ENCODE data around the gene LAD1.

LAD1 gene

DNA sequence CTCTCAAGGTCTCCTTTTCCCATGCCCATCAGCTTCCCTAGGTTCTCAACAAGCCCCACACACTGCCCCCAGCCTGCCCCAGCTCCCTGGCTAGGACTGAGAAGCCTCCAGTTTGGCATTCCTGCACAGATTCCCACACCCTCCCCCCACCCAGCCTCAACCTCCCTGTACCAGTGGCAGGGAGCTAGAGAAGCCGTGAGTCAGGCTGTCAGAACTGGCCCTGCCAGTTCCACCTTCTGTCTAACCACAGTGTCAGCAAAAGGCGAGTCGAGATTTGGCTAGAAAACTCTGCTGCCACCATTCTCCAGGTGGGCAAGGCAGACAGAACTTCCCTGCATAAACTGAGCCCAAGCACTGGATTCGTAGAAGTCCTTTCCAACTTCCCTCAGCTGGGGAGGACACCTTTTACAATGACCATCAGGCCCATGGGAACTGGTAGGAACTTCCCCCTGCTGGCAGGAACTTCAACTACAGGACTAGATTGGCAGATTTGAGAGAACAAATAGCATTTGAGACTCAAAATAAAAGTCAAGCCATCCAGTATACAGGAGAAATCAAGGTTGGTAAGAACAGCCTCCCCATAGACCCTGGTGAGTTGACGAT, 52.7 kb downstream of the LAD1 start:
- no peak for DNase-seq

DNA sequence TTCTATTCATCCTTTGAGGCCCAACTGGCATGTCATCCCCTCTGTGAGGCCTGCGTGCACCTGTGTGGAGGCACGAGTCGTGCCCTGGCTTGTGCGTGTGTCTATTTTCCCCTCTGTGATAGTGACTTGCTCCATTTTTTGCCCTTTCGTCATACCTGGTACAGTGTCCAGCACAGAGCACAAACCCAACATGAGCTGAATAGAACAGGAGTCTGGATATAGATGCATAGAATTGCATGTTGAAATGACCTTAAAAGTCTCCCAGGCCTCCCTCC, 54.1 kb downstream of the LAD1 start:
- DNase-seq: no peak

DNA sequence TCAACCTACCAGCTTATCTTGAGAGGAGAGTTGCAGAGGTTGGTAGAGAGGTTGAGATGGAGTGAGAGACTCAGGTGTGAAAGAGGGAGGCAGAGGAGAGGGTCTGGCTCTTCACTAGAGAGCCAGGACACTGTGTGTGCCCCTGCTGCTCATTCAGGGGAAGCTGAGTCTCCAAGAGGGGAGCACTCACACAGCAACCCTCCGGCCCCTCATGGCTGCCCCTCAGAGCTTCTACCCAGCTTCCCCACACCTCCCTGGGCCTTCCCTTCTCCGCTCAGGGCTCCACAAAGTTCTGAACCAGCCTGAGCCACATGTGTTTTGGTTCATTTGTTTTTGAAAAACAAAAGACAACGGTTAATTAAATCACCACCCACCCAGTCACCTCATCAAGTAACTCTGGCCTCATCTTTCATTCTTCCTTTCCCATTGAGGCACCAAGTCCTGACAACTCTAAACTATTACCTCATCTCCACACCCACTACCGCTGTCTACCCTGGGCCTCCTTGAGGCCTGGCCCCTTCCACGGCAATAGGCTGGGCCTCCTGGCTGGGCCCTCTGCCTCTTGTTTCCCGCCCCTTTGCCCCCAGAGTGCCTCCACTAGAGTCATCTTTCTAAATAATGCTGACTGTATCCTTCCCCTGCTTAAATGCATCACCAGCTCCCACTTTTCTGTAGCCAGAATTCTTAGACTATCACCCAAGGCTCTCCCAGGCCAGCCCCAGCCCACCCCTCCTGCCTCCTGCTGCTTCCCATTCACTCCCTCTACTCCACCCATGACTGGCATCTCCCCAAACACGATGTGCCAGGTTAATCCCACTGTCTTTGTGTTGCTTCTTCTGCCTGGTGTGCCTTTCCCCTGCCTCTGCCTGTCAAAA, 54.7 kb downstream of the LAD1 start:
- DNase-seq: no peak

DNA sequence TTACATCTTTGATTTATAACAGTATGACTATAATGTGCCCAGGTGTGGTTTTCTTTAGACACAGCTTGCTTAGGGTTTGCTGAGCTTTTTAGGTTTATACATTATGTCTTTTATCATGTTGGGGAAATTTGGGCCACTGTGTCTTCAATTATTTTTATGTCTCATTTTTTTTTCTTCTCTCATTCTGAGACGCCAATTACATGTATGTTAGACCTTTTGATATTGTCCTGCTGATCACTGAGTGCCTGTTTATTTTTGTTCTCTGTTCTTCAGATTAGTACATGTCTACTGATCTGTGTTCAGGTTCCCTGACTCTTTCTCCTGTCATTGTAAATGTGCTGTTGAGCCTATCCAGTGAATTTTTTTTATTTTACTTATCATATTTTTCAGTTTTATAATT, 57.7 kb downstream of the LAD1 start:
- DNase-seq: no peak

DNA sequence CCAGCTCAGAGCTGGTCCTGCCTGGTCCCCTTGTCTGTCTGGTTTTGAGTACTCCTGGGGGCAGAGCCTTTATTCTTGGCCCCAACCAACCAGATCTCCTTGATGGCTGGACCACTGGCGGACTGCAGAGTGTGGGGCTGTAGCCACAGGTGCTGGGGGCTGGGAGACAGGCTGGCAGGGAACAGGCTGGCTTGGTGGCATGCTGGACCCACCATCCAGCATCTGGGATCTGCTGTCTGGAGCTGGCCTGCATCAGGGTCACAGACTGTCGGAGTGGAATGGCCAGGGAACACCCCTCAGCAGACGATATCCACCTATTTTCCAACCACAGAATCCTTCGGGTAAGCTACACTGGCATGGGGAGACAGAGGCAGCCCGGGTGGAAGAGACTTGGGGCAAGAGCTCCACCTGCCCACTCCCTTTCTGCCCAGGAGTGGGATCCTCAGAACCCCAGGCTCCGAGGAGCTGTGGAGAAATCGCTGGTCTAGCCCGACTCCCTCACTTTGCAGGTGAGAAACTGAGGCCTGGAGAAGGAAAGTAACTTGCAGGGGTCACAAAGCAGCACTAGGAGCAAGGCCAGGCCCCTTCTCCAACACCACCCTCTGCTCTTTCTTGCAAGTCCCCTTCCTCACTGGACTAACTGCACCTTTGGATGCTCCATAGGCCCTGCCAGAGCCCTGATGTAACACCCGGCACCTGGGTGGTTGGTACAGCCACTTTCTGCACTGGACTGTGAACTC, 62.2 kb downstream of the LAD1 start:
- DNase-seq: no peak

DNA sequence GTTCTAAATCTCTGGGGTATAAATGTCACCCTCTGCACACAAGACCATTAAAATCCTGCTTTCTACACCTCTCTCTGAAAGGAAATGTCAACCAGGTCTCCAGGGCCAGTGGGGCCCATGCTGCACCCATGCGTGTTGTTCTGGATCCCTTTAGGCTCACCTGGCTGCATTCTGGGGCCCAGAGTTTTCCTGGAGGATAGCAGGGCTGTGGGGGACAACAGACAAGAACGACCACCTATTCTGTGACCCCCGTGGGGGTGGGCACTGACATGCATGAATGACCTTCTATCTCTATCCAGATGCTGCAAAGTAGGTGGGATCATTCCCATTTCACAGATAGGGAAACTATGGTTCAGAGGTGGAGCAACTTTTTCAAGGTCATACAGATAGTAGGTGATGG, 63.2 kb downstream of the LAD1 start:
- DNase-seq: no peak

DNA sequence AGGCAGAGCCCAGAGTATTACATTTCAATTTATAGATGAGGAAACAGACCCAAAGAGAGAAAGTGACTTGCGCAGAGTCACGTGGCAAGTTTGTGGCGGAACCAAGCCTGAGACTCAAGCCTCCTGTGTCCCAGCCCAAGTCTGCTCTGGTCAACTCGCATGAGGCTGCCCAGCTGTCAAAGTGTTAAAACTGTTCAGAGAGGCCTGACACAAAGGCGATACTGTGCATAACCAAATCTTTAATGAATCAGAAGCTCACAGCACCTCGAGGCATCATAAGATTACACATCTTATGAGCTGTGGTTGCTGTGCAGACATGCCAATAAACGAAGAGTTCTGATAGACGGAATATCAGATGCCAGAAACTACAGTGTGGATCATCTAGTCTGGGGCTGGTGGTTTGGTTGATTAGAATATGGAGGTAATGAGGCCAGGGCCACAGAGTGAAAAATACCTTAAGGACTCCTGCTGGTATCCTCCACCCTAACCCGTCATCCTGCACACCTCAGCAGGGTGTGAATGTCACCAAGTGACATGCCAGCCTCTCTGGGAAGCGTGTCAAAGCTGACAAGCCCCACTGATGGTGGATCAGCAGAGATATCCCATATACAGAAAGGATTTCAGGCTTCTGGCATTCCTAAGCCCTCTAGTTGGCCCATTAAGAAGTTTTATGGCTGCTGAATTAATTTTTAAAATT, 63.8 kb downstream of the LAD1 start:
- no peak for DNase-seq

DNA sequence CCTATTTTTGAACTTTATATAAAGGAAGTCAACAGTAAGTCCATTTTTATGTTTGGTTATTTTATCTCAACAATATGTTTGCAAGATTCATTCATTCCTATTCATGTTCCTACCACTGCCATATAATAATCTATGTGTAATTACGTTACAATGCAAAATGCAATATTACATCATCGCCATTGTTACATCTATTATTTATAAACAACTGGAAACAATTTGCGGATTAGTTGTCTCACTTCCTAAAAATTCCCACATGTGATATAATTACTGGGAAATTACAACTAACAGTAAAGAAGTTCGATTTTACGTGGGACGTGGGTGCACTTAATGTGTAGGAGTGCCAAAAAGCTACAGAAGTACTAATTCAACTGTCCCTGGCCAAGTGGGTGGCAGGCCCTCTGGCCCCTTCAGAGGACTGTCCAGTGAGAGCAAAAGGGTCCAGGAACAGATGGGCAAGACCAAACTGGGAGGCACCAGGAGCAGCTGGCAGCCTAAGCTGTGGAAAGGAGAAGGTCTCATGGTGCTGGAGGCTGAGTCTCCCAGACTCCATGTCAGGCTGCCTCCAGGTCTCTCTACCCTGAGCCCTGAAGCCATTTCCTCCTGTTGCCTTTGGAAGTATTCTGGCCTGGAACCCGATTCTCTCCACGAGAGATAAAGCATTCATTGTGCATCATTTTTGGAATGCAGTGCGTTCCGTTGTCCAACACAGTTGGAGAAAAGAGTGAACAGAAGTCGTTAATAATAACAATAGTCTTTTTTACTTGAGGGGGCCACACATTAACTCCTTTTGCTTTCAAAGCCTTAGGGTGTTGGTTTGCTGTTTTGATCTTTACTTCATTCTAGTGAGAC, 64.6 kb downstream of the LAD1 start:
- DNase-seq: no peak

DNA sequence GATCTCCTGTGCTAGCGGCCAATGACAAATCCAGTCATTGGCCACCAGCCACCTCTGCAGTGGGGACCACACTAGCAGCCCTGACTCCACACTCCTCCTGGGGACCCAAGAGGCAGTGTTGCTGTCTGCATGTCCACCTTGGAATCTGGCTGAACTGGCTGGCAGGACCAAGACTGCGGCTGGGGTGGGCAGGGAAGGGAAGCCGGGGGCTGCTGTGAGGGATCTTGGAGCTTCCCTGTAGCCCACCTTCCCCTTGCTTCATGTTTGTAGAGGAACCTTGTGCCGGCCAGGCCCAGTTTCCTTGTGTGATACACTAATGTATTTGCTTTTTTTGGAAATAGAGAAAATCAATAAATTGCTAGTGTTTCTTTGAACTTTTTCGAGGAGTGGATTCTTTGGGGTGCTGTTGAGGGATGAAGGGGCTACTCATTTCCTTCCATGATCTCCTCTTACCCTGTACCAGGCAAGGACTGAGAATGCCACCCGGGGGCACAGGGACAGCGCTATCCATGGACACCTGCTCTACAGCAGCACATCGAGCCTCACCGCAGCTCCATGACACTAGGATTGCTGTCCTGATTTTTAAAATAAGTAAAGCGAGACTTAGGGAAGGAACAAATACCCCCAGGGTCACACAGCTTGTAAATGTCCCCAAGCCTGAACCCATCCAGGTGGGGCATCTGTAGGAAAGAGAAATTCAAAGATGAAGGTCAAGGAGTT, 66.3 kb downstream of the LAD1 start:
- no peak for DNase-seq

DNA sequence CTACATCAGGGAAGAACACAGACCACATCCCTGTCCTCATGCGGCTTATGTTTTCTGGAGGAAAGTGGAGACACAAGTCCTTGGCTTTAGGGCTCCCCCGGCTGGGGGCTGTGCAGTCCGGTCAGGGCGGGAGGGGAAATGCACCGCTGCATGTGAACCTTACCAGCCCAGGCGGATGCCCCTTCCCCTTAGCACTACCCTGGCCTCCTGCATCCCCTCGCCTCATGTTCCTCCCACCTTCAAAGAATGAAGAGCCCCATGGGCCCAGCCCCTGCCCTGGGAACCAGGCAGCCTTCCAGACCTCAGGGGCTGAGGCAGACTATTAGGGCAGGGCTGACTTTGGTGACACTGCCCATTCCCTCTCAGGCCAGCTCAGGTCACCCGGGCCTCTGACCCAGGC, 67.1 kb downstream of the LAD1 start:
- no peak for DNase-seq

DNA sequence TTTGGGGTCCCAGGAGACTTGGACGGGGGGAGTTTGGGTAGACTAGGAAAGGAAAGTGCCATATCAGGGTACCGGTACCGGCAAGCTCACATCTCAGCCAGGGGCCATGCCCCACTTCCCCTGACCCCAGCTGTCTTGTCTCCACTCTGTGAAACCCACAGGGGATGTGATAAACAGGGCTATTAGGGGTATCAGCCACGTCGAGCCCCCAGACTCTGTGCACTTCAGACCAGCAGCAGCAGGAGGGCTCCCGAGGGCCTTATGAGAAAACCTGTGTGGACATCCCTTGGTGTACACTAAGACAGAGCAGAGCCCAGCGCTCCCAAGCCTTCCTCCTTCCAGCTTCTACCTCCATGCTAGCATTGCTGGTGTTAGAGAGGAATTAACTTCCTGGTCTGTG, 68.0 kb downstream of the LAD1 start:
- no peak for DNase-seq

Data from activated CD4-positive, CD25-positive, alpha-beta regulatory T cell treated with anti-CD3 and anti-CD28 coated beads, Interleukin-2, amount 50 U/mL, for 72 hours (primary cell).